ENCODE results near the gene MKI67.

DNA sequence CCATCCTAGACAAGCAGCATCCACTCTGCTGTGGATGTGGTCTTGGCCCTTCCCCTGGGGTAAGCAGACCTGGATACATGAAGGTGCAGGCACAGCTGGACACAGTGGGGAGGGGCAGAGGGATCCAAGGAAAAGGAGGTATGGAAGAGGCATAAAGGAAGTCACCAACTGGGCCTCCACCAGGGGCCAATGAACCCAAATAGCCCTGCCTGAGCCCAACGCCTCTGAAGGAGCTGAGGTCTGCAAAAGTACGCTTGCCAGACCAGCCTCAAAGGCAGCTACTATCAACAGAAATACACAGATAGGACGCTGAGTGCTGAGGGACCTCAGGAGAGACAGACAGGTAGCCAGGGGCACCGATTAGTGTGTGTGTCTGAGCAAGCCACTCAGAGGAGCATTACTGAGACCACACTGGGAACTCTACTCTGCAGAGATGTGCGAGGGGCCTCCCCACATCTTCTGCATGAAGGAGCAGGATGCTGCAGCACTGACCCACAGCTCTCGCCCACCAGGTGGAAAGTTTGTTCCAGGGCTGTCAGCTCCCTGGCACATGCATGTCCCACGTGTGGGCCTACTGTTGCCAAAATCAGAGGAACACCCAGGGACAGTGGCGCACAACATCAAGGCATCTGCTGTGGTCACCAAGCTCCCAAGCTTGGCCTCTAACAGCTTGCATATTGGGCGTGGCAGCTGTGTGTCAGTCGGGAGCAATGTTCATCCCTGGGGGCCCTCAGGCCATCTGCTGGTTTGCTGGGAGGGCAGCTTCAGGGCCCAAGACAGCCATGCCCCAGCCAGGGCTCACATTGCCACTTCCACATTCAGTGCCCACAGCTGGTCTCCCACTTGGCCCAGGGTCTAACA lies 40.0 kb downstream of the MKI67 start:
- TF ChIP-seq, protein P1, sequence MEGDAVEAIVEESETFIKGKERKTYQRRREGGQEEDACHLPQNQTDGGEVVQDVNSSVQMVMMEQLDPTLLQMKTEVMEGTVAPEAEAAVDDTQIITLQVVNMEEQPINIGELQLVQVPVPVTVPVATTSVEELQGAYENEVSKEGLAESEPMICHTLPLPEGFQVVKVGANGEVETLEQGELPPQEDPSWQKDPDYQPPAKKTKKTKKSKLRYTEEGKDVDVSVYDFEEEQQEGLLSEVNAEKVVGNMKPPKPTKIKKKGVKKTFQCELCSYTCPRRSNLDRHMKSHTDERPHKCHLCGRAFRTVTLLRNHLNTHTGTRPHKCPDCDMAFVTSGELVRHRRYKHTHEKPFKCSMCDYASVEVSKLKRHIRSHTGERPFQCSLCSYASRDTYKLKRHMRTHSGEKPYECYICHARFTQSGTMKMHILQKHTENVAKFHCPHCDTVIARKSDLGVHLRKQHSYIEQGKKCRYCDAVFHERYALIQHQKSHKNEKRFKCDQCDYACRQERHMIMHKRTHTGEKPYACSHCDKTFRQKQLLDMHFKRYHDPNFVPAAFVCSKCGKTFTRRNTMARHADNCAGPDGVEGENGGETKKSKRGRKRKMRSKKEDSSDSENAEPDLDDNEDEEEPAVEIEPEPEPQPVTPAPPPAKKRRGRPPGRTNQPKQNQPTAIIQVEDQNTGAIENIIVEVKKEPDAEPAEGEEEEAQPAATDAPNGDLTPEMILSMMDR (IDR thresholded peaks at IDR 0.05): no peak
- TF ChIP-seq POLR2A (IDR thresholded peaks at IDR 0.05): no peak

Measured in lower leg skin (tissue), 3 donors.